ENCODE results near the gene INAFM2. TPM values are rescaled to one million over a fixed set of nuclear protein-coding genes. Genes with fewer than 3 reads are reported as not detected.

Gene INAFM2
- total RNA-seq, 2 experiments from 2014 or later, result 15.4 to 19.3 TPM

Other genes starting within 250 kb of the INAFM2 start
- 1 to 10 TPM; 7.7 to 8.4 TPM for gene BMF, start 214.8 kb upstream of the INAFM2 start, total RNA-seq
- 10 to 100 TPM; 57.1 to 65.4 TPM for gene BUB1B, start 162.6 kb upstream of the INAFM2 start, total RNA-seq
- 1 to 10 TPM; 2.1 to 2.3 TPM for gene PAK6, start 84.6 kb upstream of the INAFM2 start, total RNA-seq
- gene ANKRD63, start 40.6 kb upstream of the INAFM2 start, total RNA-seq, result under 1 TPM in 1 of 2 experiments, not detected in 1; 0.17 TPM
- 10 to 100 TPM; 52.3 to 53.3 TPM for gene PLCB2, start 15.8 kb upstream of the INAFM2 start, total RNA-seq
- gene CCDC9B, start 17.2 kb downstream of the INAFM2 start, total RNA-seq, result under 1 TPM; 0.17 to 0.34 TPM
- gene PHGR1, start 27.3 kb downstream of the INAFM2 start, total RNA-seq, result not detected
- under 1 TPM; 0.15 to 0.36 TPM for gene DISP2, start 34.5 kb downstream of the INAFM2 start, total RNA-seq
- gene KNSTRN, start 59.0 kb downstream of the INAFM2 start, total RNA-seq, result 10 to 100 TPM; 50.1 to 60.9 TPM
- 10 to 100 TPM; 68.8 to 72.3 TPM for gene IVD, start 82.1 kb downstream of the INAFM2 start, total RNA-seq
- gene BAHD1, start 117.3 kb downstream of the INAFM2 start, total RNA-seq, result 10 to 100 TPM; 23.0 to 23.5 TPM
- gene CHST14, start 147.3 kb downstream of the INAFM2 start, total RNA-seq, result 10 to 100 TPM; 11.2 to 11.7 TPM
- 10 to 100 TPM; 29.4 to 33.5 TPM for gene CCDC32, start 241.3 kb downstream of the INAFM2 start, total RNA-seq
- 10 to 100 TPM; 23.8 to 24.4 TPM for gene RPUSD2, start 245.6 kb downstream of the INAFM2 start, total RNA-seq

Measured in activated CD8-positive, alpha-beta memory T cell treated with anti-CD3 and anti-CD28 coated beads for 36 hours (primary cell).